HG02759 (cell line): ENCODE results near the gene GNA15.

ENCODE experiments used
- ATAC-seq: cut with Tn5 transposase; IDR thresholded peaks from one replicate; pipeline ENCODE4 v1.9.1; 2021; ENCODE audit warnings: mild to moderate bottlenecking, moderate library complexity; ENCODE audit not compliant: unreplicated experiment

The GNA15 gene

GRCh38 chr19:3206216-3206953 is 70.6 kb downstream of the GNA15 start:
- ATAC-seq: no peak

DNA sequence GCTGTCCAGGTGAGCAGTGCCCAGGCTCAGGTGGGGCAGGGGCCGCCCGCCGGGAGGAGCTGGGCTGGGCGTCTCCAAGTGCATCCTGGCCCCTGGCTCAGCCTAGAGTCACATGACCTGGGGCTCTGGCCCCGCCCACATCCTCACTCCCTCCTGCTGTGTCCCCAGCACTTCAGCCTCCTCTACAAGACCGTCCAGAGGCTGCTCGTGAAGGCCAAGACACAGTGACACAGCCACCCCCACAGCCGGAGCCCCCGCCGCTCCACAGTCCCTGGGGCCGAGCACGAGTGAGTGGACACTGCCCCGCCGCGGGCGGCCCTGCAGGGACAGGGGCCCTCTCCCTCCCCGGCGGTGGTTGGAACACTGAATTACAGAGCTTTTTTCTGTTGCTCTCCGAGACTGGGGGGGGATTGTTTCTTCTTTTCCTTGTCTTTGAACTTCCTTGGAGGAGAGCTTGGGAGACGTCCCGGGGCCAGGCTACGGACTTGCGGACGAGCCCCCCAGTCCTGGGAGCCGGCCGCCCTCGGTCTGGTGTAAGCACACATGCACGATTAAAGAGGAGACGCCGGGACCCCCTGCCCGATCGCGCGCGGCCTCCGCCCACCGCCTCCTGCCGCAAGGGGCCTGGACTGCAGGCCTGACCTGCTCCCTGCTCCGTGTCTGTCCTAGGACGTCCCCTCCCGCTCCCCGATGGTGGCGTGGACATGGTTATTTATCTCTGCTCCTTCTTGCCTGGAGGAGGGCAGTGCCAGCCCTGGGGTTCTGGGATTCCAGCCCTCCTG is 71.8 kb downstream of the GNA15 start:
- no peak for ATAC-seq

- no peak for ATAC-seq
These were observed 72.7 kb downstream of the GNA15 start for GRCh38 chr19:3208317-3209207.

- no peak for ATAC-seq
These were observed 74.6 kb downstream of the GNA15 start for GRCh38 chr19:3210347-3211017.

- no peak for ATAC-seq
These were observed 75.4 kb downstream of the GNA15 start for GRCh38 chr19:3211191-3211590.

GRCh38 chr19:3213159-3213558 is 77.3 kb downstream of the GNA15 start:
- no peak for ATAC-seq
